Peyer's patch (tissue), 4 donors: Measurements from ENCODE around the gene PCDHGB3. TPM values are rescaled to one million over a fixed set of nuclear protein-coding genes. Genes with fewer than 3 reads are reported as not detected.
A peak's percentile ranks its signal among the peaks of the same experiment; 100 is the strongest.
"Not testable (repeated sequence)": the region's sequence is repeated elsewhere in the genome, so short reads cannot be mapped to it uniquely, and the experiment has no call there.

Experiments used
- DNase-seq, 3 donors: peaks; one replicate each; pipeline ENCODE4 v3.0.0-alpha.2; 2017 to 2019
- H3K27ac ChIP-seq, 4 donors: fragments of 200-600 bp; sonication (generic); one replicate each; pipeline ENCODE4 v1.5.1; 2016 to 2019
- H3K27me3 ChIP-seq, 2 donors: fragments of 200-600 bp; sonication (generic); one replicate each; pipeline ENCODE4 v1.5.1; 2019
- H3K36me3 ChIP-seq, 3 donors: fragments of 200-600 bp; sonication (generic); one replicate each; pipeline ENCODE4 v1.5.1; 2016 to 2019
- H3K4me1 ChIP-seq, 4 donors: fragments of 200-600 bp; sonication (generic); one replicate each; pipeline ENCODE4 v1.5.1; 2016 to 2019
- H3K4me3 ChIP-seq, 4 donors: fragments of 200-600 bp; sonication (generic); 1 replicate in 3 of 4; 2 replicates in 1 of 4; pipeline ENCODE4 v1.5.1; 2016 to 2019; ENCODE audit warnings: mild to moderate bottlenecking in 1 of 4
- H3K9me3 ChIP-seq, 4 donors: fragments of 200-600 bp; sonication (generic); one replicate each; pipeline ENCODE4 v1.5.1; 2016 to 2019; ENCODE audit warnings: mild to moderate bottlenecking in 1 of 4
- CTCF ChIP-seq, 6 experiments: fragments of 450-650 bp in 4 of 6; fragments of 200-600 bp in 2 of 6; sonication (generic) in 1 of 6; IDR thresholded peaks; one replicate each; pipeline ENCODE4 v1.5.1; 2017 to 2019; ENCODE audit warnings: antibody characterized with exemption in 6 of 6, mild to moderate bottlenecking in 3 of 6, moderate library complexity in 1 of 6
- POLR2A ChIP-seq, 2 donors: fragments of 450-650 bp; IDR thresholded peaks; one replicate each; pipeline ENCODE4 v1.5.1; 2017; ENCODE audit warnings: antibody characterized with exemption in 2 of 2, mild to moderate bottlenecking in 2 of 2, moderate library complexity in 2 of 2
- total RNA-seq, 4 donors: library from RNA; depleted of rRNA; stranded (reverse); fragments of >200 nt; gene quantifications; one replicate each; pipeline ENCODE4 v1.1.0, GENCODE V29; 2016

The PCDHGB3 gene
- 1 to 10 TPM; 1.6 to 5.0 (median 2.0) TPM for total RNA-seq

DNA sequence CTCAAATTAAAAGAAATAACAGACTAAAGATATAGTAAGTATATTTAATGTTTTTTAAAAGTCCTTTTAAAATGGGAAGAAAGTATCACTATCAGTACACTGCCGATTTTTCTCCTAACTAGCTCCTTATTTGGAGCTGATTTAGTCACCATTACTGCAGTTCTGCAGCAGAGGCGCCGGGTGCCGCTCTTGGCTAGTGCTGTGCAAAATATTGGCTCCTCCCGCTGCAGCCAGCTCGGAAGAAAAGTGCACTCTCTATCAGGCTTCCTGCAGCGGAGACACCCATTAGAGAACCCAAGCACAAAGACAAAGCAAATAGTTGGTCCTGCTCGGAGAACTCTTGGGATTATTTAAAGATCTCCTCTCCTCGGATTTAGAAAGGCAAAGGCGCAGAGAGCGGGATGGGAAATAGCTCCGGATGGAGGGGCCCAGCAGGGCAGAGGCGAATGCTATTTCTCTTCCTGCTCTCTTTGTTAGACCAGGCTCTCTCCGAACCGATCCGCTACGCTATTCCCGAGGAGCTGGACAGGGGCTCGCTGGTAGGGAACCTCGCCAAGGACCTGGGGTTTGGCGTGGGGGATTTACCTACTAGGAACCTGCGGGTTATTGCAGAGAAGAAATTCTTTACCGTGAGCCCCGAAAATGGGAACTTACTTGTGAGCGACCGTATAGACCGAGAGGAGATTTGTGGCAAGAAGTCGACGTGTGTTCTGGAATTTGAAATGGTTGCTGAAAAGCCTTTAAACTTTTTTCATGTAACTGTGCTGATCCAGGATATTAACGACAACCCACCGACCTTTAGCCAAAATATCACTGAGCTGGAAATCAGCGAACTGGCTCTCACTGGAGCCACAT lies at the start of gene PCDHGB3:
Gene PCDHGB3 (plus strand): TSS at position 249 of the 855 bp plus-strand sequence. CDS start 153 bp downstream, at position 402.
- no peak for DNase-seq
- Histone ChIP-seq H3K27me3 (no peaks in the 10 kb centered on the region), H3K9me3 (peaks cover 0 to 79% (median 9%) of the 10 kb centered on the region in 4 donors), H3K4me3 (peak within 1 kb of the TSS; percentile 0 to 24 (median 14)), H3K36me3 (no peaks in the 10 kb centered on the region), H3K4me1 (no peaks in the 10 kb centered on the region), H3K27ac (no peak within 1 kb of the TSS)
- no peak for TF ChIP-seq POLR2A (IDR thresholded peaks at IDR 0.05)
- TF ChIP-seq CTCF (IDR thresholded peaks at IDR 0.05) = peak in 4 of 6 experiments; percentile 14 to 25 (median 16)

GRCh38 chr5:141322261-141322660 lies 47.8 kb upstream of the PCDHGB3 start:
- TF ChIP-seq CTCF (IDR thresholded peaks at IDR 0.05) (no peak), POLR2A (IDR thresholded peaks at IDR 0.05) (no peak)
- Histone ChIP-seq H3K36me3 (peaks cover 0 to 24% (median 0%) of the 10 kb centered on the region in 3 donors), H3K9me3 (peaks cover 0 to 37% (median 17%) of the 10 kb centered on the region in 4 donors), H3K4me3 (no peak overlapping the region), H3K27ac (no peak overlapping the region), H3K4me1 (peaks cover 0 to 4% (median 0%) of the 10 kb centered on the region in 4 donors), H3K27me3 (no peaks in the 10 kb centered on the region)
- no peak for DNase-seq

- Histone ChIP-seq H3K36me3 (no peaks in the 10 kb centered on the region), H3K9me3 (peaks cover 0 to 24% (median 5%) of the 10 kb centered on the region in 4 donors), H3K4me3 (peak overlapping the region; percentile 12 to 43 (median 28)), H3K27ac (no peak overlapping the region), H3K27me3 (no peaks in the 10 kb centered on the region), H3K4me1 (peaks cover 0 to 2% (median 0%) of the 10 kb centered on the region in 4 donors)
- TF ChIP-seq CTCF (IDR thresholded peaks at IDR 0.05) (peak in 5 of 6 experiments; percentile 19 to 48 (median 38)), POLR2A (IDR thresholded peaks at IDR 0.05) (no peak)
- DNase-seq = peak; percentile 61 to 82 (median 65)
These were observed 43.8 kb upstream of the PCDHGB3 start for GRCh38 chr5:141326088-141326854.

GRCh38 chr5:141328231-141328630 lies 41.8 kb upstream of the PCDHGB3 start:
- H3K9me3 ChIP-seq = peaks cover 0 to 28% (median 10%) of the 10 kb centered on the region in 4 donors
- H3K27me3 ChIP-seq = no peaks in the 10 kb centered on the region
- TF ChIP-seq CTCF (IDR thresholded peaks at IDR 0.05) (no peak), POLR2A (IDR thresholded peaks at IDR 0.05) (no peak)

GRCh38 chr5:141330299-141331080 lies 39.6 kb upstream of the PCDHGB3 start, which contains the start of gene PCDHGA1:
Gene PCDHGA1, plus strand, starts transcription at chr5:141330514.
- no peaks in the 10 kb centered on the region for H3K36me3 ChIP-seq
- H3K4me3 ChIP-seq = no peak within 1 kb of the TSS
- peak in 1 of 6 experiments; percentile 11 for TF ChIP-seq CTCF (IDR thresholded peaks at IDR 0.05)
- no peak for TF ChIP-seq POLR2A (IDR thresholded peaks at IDR 0.05)
- peak in 1 of 3 donors; percentile 25 for DNase-seq
- H3K27me3 ChIP-seq = no peaks in the 10 kb centered on the region
- H3K27ac ChIP-seq = no peak within 1 kb of the TSS
- H3K9me3 ChIP-seq = peaks cover 0 to 35% (median 13%) of the 10 kb centered on the region in 4 donors
- no peaks in the 10 kb centered on the region for H3K4me1 ChIP-seq

More at GRCh38 chr5:141328231-141328630, 41.8 kb upstream of the PCDHGB3 start:
- no peak for DNase-seq
- Histone ChIP-seq H3K4me3 (no peak overlapping the region), H3K27ac (no peak overlapping the region), H3K36me3 (no peaks in the 10 kb centered on the region), H3K4me1 (no peaks in the 10 kb centered on the region)

DNA sequence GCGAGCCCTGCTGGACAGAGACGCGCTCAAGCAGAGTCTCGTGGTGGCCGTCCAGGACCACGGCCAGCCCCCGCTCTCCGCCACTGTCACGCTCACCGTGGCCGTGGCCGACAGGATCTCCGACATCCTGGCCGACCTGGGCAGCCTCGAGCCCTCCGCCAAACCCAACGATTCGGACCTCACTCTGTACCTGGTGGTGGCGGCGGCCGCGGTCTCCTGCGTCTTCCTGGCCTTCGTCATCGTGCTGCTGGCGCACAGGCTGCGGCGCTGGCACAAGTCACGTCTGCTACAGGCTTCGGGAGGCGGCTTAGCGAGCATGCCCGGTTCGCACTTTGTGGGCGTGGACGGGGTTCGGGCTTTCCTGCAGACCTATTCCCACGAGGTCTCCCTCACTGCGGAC lies 37.5 kb upstream of the PCDHGB3 start:
- not testable (repeated sequence) for H3K36me3 ChIP-seq, H3K27ac ChIP-seq, H3K4me1 ChIP-seq, H3K27me3 ChIP-seq, DNase-seq, H3K4me3 ChIP-seq
- peaks cover 0 to 35% (median 12%) of the 10 kb centered on the region in 4 donors for H3K9me3 ChIP-seq
